Peyer's patch (tissue), 4 donors: ENCODE results near the gene TPRN.

ENCODE experiments used
- CTCF ChIP-seq, 6 experiments: fragments of 450-650 bp in 4 of 6; fragments of 200-600 bp in 2 of 6; sonication (generic) in 1 of 6; IDR thresholded peaks; one replicate each; pipeline ENCODE4 v1.5.1; 2017 to 2019; ENCODE audit warnings: antibody characterized with exemption in 6 of 6, mild to moderate bottlenecking in 3 of 6, moderate library complexity in 1 of 6
- POLR2A ChIP-seq, 2 donors: fragments of 450-650 bp; IDR thresholded peaks; one replicate each; pipeline ENCODE4 v1.5.1; 2017; ENCODE audit warnings: antibody characterized with exemption in 2 of 2, mild to moderate bottlenecking in 2 of 2, moderate library complexity in 2 of 2

GRCh38 chr9:137161558-137162486 lies 38.7 kb downstream of the TPRN start:
- TF ChIP-seq CTCF (IDR thresholded peaks at IDR 0.05), result no peak
- TF ChIP-seq POLR2A (IDR thresholded peaks at IDR 0.05), result no peak
